Measurements from ENCODE around the gene GRK4.

The GRK4 gene

DNA sequence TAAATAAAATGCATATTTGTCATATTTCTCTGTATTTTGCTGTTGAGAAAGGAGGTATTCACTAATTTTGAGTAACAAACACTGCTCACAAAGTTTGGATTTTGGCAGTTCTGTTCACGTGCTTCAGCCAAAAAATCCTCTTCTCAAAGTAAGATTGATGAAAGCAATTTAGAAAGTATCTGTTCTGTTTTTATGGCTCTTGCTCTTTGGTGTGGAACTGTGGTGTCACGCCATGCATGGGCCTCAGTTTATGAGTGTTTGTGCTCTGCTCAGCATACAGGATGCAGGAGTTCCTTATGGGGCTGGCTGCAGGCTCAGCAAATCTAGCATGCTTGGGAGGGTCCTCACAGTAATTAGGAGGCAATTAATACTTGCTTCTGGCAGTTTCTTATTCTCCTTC, 114.4 kb downstream of the GRK4 start:
- Histone ChIP-seq H3K27ac (ENCODE audit: poor library complexity, severe bottlenecking) (no peak overlapping the region), H3K9me3 (ENCODE audit: severe bottlenecking) (no peaks in the 10 kb centered on the region), H3K4me1 (ENCODE audit: insufficient read depth, poor library complexity, severe bottlenecking) (peaks cover 9% of the 10 kb centered on the region), H3K27me3 (ENCODE audit: insufficient read depth, poor library complexity, severe bottlenecking) (no peaks in the 10 kb centered on the region), H3K36me3 (ENCODE audit: low read depth) (no peaks in the 10 kb centered on the region), H3K4me3 (ENCODE audit: severe bottlenecking) (no peak overlapping the region)
- no peak for ATAC-seq (ENCODE audit: low read depth)
- TF ChIP-seq, protein P1, sequence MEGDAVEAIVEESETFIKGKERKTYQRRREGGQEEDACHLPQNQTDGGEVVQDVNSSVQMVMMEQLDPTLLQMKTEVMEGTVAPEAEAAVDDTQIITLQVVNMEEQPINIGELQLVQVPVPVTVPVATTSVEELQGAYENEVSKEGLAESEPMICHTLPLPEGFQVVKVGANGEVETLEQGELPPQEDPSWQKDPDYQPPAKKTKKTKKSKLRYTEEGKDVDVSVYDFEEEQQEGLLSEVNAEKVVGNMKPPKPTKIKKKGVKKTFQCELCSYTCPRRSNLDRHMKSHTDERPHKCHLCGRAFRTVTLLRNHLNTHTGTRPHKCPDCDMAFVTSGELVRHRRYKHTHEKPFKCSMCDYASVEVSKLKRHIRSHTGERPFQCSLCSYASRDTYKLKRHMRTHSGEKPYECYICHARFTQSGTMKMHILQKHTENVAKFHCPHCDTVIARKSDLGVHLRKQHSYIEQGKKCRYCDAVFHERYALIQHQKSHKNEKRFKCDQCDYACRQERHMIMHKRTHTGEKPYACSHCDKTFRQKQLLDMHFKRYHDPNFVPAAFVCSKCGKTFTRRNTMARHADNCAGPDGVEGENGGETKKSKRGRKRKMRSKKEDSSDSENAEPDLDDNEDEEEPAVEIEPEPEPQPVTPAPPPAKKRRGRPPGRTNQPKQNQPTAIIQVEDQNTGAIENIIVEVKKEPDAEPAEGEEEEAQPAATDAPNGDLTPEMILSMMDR (IDR thresholded peaks at IDR 0.05; ENCODE audit: poor library complexity, severe bottlenecking) = no peak
- no peak for DNase-seq (ENCODE audit: low spot score)

- Histone ChIP-seq H3K9me3 (ENCODE audit: severe bottlenecking) (no peaks in the 10 kb centered on the region), H3K27ac (ENCODE audit: poor library complexity, severe bottlenecking) (no peak overlapping the region), H3K36me3 (ENCODE audit: low read depth) (no peaks in the 10 kb centered on the region), H3K4me3 (ENCODE audit: severe bottlenecking) (no peak overlapping the region), H3K27me3 (ENCODE audit: insufficient read depth, poor library complexity, severe bottlenecking) (no peaks in the 10 kb centered on the region), H3K4me1 (ENCODE audit: insufficient read depth, poor library complexity, severe bottlenecking) (peaks cover 9% of the 10 kb centered on the region)
- TF ChIP-seq, protein P1 (IDR thresholded peaks at IDR 0.05; ENCODE audit: poor library complexity, severe bottlenecking) = no peak
- DNase-seq (ENCODE audit: low spot score) (no peak), ATAC-seq (ENCODE audit: low read depth) (no peak)
Observed at GRCh38 chr4:3079694-3080123, 116.3 kb downstream of the GRK4 start.

- Histone ChIP-seq H3K4me1 (ENCODE audit: insufficient read depth, poor library complexity, severe bottlenecking) (no peaks in the 10 kb centered on the region), H3K27ac (ENCODE audit: poor library complexity, severe bottlenecking) (no peak overlapping the region), H3K4me3 (ENCODE audit: severe bottlenecking) (no peak overlapping the region), H3K9me3 (ENCODE audit: severe bottlenecking) (no peaks in the 10 kb centered on the region), H3K36me3 (ENCODE audit: low read depth) (peaks cover 12% of the 10 kb centered on the region), H3K27me3 (ENCODE audit: insufficient read depth, poor library complexity, severe bottlenecking) (no peaks in the 10 kb centered on the region)
- DNase-seq (ENCODE audit: low spot score) (no peak), ATAC-seq (ENCODE audit: low read depth) (no peak)
- TF ChIP-seq, protein P1 (IDR thresholded peaks at IDR 0.05; ENCODE audit: poor library complexity, severe bottlenecking) = no peak
Observed at GRCh38 chr4:3082925-3083515, 119.6 kb downstream of the GRK4 start.

GRCh38 chr4:3083732-3084131, 120.4 kb downstream of the GRK4 start:
- DNase-seq (ENCODE audit: low spot score) (no peak), ATAC-seq (ENCODE audit: low read depth) (no peak)
- Histone ChIP-seq H3K36me3 (ENCODE audit: low read depth) (peaks cover 17% of the 10 kb centered on the region), H3K27me3 (ENCODE audit: insufficient read depth, poor library complexity, severe bottlenecking) (no peaks in the 10 kb centered on the region), H3K9me3 (ENCODE audit: severe bottlenecking) (no peaks in the 10 kb centered on the region), H3K27ac (ENCODE audit: poor library complexity, severe bottlenecking) (no peak overlapping the region), H3K4me1 (ENCODE audit: insufficient read depth, poor library complexity, severe bottlenecking) (no peaks in the 10 kb centered on the region), H3K4me3 (ENCODE audit: severe bottlenecking) (no peak overlapping the region)
- TF ChIP-seq, protein P1 (IDR thresholded peaks at IDR 0.05; ENCODE audit: poor library complexity, severe bottlenecking) = no peak

- no peak overlapping the region for H3K4me3 ChIP-seq (ENCODE audit: severe bottlenecking)
- H3K4me1 ChIP-seq (ENCODE audit: insufficient read depth, poor library complexity, severe bottlenecking) = no peaks in the 10 kb centered on the region
- no peak for ATAC-seq (ENCODE audit: low read depth)
- TF ChIP-seq, protein P1 (IDR thresholded peaks at IDR 0.05; ENCODE audit: poor library complexity, severe bottlenecking) = no peak
- H3K27me3 ChIP-seq (ENCODE audit: insufficient read depth, poor library complexity, severe bottlenecking) = no peaks in the 10 kb centered on the region
- H3K27ac ChIP-seq (ENCODE audit: poor library complexity, severe bottlenecking) = no peak overlapping the region
- H3K36me3 ChIP-seq (ENCODE audit: low read depth) = peaks cover 33% of the 10 kb centered on the region
- DNase-seq (ENCODE audit: low spot score) = no peak
- H3K9me3 ChIP-seq (ENCODE audit: severe bottlenecking) = no peaks in the 10 kb centered on the region
Observed at GRCh38 chr4:3085948-3086670, 122.7 kb downstream of the GRK4 start.
